Kidney (tissue), 14 donors: ENCODE data around the gene BMF. TPM values are rescaled to one million over a fixed set of nuclear protein-coding genes. Genes with fewer than 3 reads are reported as not detected.

ENCODE experiments used
- DNase-seq, 5 donors: peaks; one replicate each; pipeline ENCODE4 v3.0.0-alpha.2; 2013 to 2020
- FAIRE-seq: peaks from 2 replicates; lab custom pipeline; 2012; peaks lifted over from hg19 to GRCh38; lab: Jason Lieb, UNC
- H3K27ac ChIP-seq, 2 donors: one replicate each; pipeline ENCODE4 v1.7.0; 2013; ENCODE audit warnings: low read depth in 2 of 2, low read length in 2 of 2, inconsistent platforms in 1 of 2
- H3K27me3 ChIP-seq: one replicate; pipeline ENCODE4 v1.7.1; 2013; ENCODE audit warnings: low read length, inconsistent platforms; ENCODE audit not compliant: control insufficient read depth, insufficient read depth
- H3K36me3 ChIP-seq, 3 donors: one replicate each; pipeline versions ENCODE4 v1.7.0 to v1.7.1; 2013; ENCODE audit warnings: low read length in 3 of 3, control low read depth in 1 of 3, inconsistent platforms in 1 of 3; ENCODE audit not compliant: insufficient read depth in 3 of 3, control insufficient read depth in 2 of 3
- H3K4me1 ChIP-seq, 3 donors: one replicate each; pipeline versions ENCODE4 v1.7.0 to v1.7.1; 2013; ENCODE audit warnings: low read length in 3 of 3, inconsistent platforms in 1 of 3, low read depth in 1 of 3; ENCODE audit not compliant: control insufficient read depth in 2 of 3, insufficient read depth in 2 of 3
- H3K4me3 ChIP-seq, 3 donors: one replicate each; pipeline versions ENCODE4 v1.7.0 to v1.8.1; 2013; ENCODE audit warnings: low read length in 3 of 3, control low read depth in 1 of 3, inconsistent platforms in 1 of 3
- H3K9ac ChIP-seq, 3 donors: one replicate each; pipeline versions ENCODE4 v1.7.0 to v1.7.1; 2013; ENCODE audit warnings: low read length in 3 of 3, control low read depth in 1 of 3, inconsistent platforms in 1 of 3
- H3K9me3 ChIP-seq, 3 donors: one replicate each; pipeline versions ENCODE4 v1.7.0 to v1.7.1; 2013; ENCODE audit warnings: low read length in 3 of 3, control low read depth in 1 of 3, inconsistent platforms in 1 of 3; ENCODE audit not compliant: control insufficient read depth in 2 of 3, insufficient read depth in 1 of 3
- intact Hi-C: fragments of 100-400 bp; cut with DNase I; formaldehyde crosslinking; loops from one replicate; pipeline ENCODE4 v1.11.1; 2022
- polyA plus RNA-seq: library from polyadenylated mRNA; stranded (reverse); fragments of 350-450 nt; fragmentation: Illumina TruSeq; extraction: RNeasy Lipid Tissue Mini Kit (QIAGEN cat#74804); gene quantifications from one replicate; pipeline ENCODE4 v1.2.3, GENCODE V29; 2014; ENCODE audit warnings: low read depth, low replicate concordance; ENCODE audit not compliant: insufficient read depth
- total RNA-seq: library from RNA; stranded (reverse); fragmentation: NEBNext Ultra II Directional; extraction: Animal tissue kit (Norgen Biotek cat#: 25700); gene quantifications from one replicate; pipeline ENCODE4 v1.2.1, GENCODE V29; 2021
- TF ChIP-seq, protein P1 (sequence below): IDR thresholded peaks from 3 replicates; pipeline ENCODE4 v1.5.1; 2012; ENCODE audit warnings: mild to moderate bottlenecking, moderate library complexity, borderline replicate concordance; ENCODE audit not compliant: insufficient read depth; ENCODE audit errors: extremely low read depth
- donor health status: control.
- donor health status: control.
- donor health status: control.
- donor health status: control.
- donor health status: control.
- donor health status: DM: yes; HTN: yes; CAD: no.
- donor health status: Normal renal cell carcinoma (clear cell type).

The BMF gene
- total and polyA plus RNA-seq, 2 donors from 2014 or later, result 3.6 to 19.7 TPM

GRCh38 chr15:40094156-40094555 lies 14.5 kb downstream of the BMF start:
- intact Hi-C loops, result no loop called here
- Histone ChIP-seq H3K27me3 (no peaks in the 10 kb centered on the region), H3K9me3 (no peaks in the 10 kb centered on the region), H3K4me3 (no peak overlapping the region), H3K9ac (no peak overlapping the region), H3K27ac (peak overlapping the region in 1 of 2 donors; percentile 19), H3K4me1 (peaks cover 31 to 76% (median 69%) of the 10 kb centered on the region in 3 donors), H3K36me3 (no peaks in the 10 kb centered on the region)
- FAIRE-seq (no peak), DNase-seq (peak in 1 of 5 donors; percentile 38)
- TF ChIP-seq, protein P1, sequence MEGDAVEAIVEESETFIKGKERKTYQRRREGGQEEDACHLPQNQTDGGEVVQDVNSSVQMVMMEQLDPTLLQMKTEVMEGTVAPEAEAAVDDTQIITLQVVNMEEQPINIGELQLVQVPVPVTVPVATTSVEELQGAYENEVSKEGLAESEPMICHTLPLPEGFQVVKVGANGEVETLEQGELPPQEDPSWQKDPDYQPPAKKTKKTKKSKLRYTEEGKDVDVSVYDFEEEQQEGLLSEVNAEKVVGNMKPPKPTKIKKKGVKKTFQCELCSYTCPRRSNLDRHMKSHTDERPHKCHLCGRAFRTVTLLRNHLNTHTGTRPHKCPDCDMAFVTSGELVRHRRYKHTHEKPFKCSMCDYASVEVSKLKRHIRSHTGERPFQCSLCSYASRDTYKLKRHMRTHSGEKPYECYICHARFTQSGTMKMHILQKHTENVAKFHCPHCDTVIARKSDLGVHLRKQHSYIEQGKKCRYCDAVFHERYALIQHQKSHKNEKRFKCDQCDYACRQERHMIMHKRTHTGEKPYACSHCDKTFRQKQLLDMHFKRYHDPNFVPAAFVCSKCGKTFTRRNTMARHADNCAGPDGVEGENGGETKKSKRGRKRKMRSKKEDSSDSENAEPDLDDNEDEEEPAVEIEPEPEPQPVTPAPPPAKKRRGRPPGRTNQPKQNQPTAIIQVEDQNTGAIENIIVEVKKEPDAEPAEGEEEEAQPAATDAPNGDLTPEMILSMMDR, result no peak

DNA sequence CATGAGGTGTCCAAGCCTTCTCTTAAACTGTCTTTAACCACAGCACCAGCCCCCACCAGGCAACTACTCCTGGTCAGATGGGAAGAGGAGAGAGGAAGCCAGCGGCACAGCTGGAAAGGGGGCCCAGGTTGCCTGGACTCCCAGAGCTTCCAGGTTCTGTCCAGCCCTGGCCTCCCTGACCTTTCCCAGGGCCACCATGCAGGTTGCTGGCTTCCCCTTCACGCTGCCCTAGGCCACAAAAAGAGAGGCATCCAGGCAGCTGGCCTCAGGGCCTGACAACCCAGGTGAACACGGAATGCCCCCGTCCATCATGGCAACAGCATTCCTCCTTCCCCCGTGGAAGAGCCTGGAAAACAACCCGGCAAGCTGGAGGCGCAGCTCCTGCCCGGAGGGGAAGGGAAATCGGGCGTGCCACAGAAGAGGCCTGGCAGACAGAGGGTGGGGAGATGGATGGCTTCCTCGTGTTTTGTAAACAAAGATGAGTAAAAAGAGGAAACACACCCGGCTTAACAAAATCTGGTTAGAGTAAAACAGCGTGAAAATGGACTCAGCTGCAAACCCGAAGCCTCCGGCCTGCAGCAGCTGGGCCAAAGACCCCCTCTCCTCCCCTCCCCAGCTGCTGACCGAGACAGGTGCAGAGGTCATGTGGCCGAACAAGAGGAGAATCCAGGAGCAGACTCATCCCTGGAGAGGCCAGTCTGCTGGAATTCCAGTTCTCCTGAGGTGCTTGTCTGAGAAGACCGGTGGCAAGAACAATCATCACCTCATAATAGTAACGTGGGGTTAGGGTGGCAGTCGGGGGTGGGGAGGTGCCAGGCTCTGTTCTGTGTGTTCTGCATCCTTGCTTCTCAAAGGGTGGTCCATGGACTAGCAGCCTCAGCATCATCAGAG lies 15.5 kb downstream of the BMF start:
- peak overlapping the region; percentile 68 to 82 for H3K27ac ChIP-seq
- no peaks in the 10 kb centered on the region for H3K9me3 ChIP-seq
- peaks cover 27 to 74% (median 70%) of the 10 kb centered on the region in 3 donors for H3K4me1 ChIP-seq
- DNase-seq (peak; percentile 54 to 77 (median 70)), FAIRE-seq (no peak)
- H3K27me3 ChIP-seq, result no peaks in the 10 kb centered on the region
- intact Hi-C loops, result no loop called here
- H3K9ac ChIP-seq, result no peak overlapping the region
- TF ChIP-seq, protein P1, result no peak
- H3K4me3 ChIP-seq, result peak overlapping the region in 1 of 3 donors; percentile 8
- H3K36me3 ChIP-seq, result no peaks in the 10 kb centered on the region

DNA sequence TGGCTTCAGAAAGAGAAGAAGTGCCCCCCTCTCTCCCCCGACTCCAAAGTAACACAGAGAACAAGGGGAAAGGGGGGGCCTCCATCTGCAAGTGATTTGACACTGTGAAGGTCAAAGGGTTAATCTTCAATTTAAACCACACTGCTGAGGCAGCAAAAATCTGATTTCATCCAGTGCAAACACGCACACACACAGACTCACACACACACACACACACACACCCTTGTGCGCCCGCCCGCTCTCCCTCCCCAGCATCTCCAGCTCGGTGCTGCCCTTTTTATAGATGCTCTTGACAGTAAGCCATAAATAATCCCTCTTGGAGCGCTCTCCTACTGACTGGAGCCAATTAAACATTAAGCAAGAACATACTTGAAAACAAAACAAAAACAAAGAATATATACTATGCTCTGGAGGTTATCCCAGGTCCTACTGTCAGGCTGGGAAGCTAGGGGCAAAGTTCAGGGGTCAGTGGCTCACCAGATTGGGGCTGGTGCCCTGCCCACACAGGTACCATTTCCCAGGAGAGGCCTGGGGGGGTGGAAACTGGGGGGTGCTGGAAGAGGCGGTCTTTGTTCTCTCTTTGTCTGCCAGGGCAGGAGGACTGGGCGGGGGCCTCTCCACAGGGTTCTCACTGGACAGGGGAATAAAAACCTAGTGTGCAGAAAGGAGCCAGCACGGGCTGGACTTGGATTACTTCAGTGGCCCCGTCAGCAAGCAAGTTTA lies 16.3 kb downstream of the BMF start:
- DNase-seq, result peak; percentile 90 to 96 (median 94)
- Histone ChIP-seq H3K27ac (peak overlapping the region; percentile 68 to 82), H3K36me3 (no peaks in the 10 kb centered on the region), H3K4me1 (peaks cover 25 to 70% (median 65%) of the 10 kb centered on the region in 3 donors), H3K4me3 (peak overlapping the region in 1 of 3 donors; percentile 8), H3K9me3 (no peaks in the 10 kb centered on the region), H3K9ac (no peak overlapping the region), H3K27me3 (no peaks in the 10 kb centered on the region)
- TF ChIP-seq, protein P1, result no peak
- no peak for FAIRE-seq
- intact Hi-C loops, result no loop called here
